ENCODE results near the gene CCDC134.

GRCh38 chr22:41800348-41801146 lies at the start of gene CCDC134:
- TF ChIP-seq POLR2A (IDR thresholded peaks at IDR 0.05) (no peak), CTCF (IDR thresholded peaks at IDR 0.05) (no peak)

All from lower leg skin (tissue), 3 donors.